Endothelial cell of umbilical vein (primary cell): ENCODE measurements around the gene GATAD1. TPM values are rescaled to one million over a fixed set of nuclear protein-coding genes. Genes with fewer than 3 reads are reported as not detected.

Source experiments
- BruUV-seq: library from RNA; stranded (reverse); fragments of 400-500 nt; replicated peaks from 2 replicates; lab custom pipeline; 2021; lab: Mats Ljungman, UMichigan
- CTCF ChIA-PET: fragments of 300-600, 350-600 bp; sonication (Branson Sonifier 250); formaldehyde crosslinking; loops from one replicate; lab custom pipeline; 2021; ENCODE audit warnings: antibody characterized with exemption, inconsistent platforms; lab: Charles Lee
- POLR2A ChIA-PET: fragments of 300-600, 350-600 bp; sonication (Branson Sonifier 250); formaldehyde crosslinking; loops from one replicate; lab custom pipeline; 2021; ENCODE audit warnings: antibody characterized with exemption, inconsistent platforms; lab: Charles Lee
- DNase-seq: peaks from one replicate; pipeline ENCODE4 v3.0.0-alpha.2; 2011; ENCODE audit warnings: low read depth, low spot score
- FAIRE-seq: peaks from 2 replicates; lab custom pipeline; 2011; peaks lifted over from hg19 to GRCh38; lab: Jason Lieb, UNC
- H2AFZ ChIP-seq: 2 replicates; pipeline ENCODE4 v1.6.0; 2012; ENCODE audit warnings: low read depth, low read length, control low read depth, inconsistent platforms
- H3K27ac ChIP-seq: 2 replicates; pipeline ENCODE4 v1.5.1; 2011; ENCODE audit warnings: low read depth, mild to moderate bottlenecking, control low read depth, low read length, moderate library complexity; ENCODE audit not compliant: insufficient read depth
- H3K27me3 ChIP-seq, 2 experiments: 2 replicates each; pipeline versions ENCODE4 v1.6.0 to v1.6.1; 2011; ENCODE audit warnings: low read length in 2 of 2, mixed read lengths in 1 of 2; ENCODE audit not compliant: control insufficient read depth in 2 of 2, insufficient read depth in 2 of 2
- H3K36me3 ChIP-seq, 2 experiments: 2 replicates in 1 of 2; 3 replicates in 1 of 2; pipeline ENCODE4 v1.5.1; 2011; ENCODE audit warnings: low read length in 2 of 2, mild to moderate bottlenecking in 1 of 2, moderate library complexity in 1 of 2; ENCODE audit not compliant: control insufficient read depth in 2 of 2, insufficient read depth in 2 of 2; ENCODE audit errors: extremely low read depth in 1 of 2
- H3K4me1 ChIP-seq: 3 replicates; pipeline ENCODE4 v1.5.1; 2011; ENCODE audit warnings: mild to moderate bottlenecking, low read length; ENCODE audit not compliant: control insufficient read depth, insufficient read depth; ENCODE audit errors: extremely low read depth
- H3K4me2 ChIP-seq: 2 replicates; pipeline ENCODE4 v1.6.1; 2011; ENCODE audit warnings: low read length, control low read depth, mixed read lengths; ENCODE audit not compliant: insufficient read depth
- H3K4me3 ChIP-seq, 3 experiments: fragments of 200-600 bp in 1 of 3; sonication (generic), shearing (Covaris generic) in 1 of 3; replicated peaks in 1 of 3; 2 replicates each; pipeline ENCODE4 v1.5.1; 2011 to 2016; ENCODE audit warnings: control low read depth in 3 of 3, low read length in 3 of 3, mild to moderate bottlenecking in 2 of 3, inconsistent platforms in 1 of 3, low read depth in 1 of 3, moderate library complexity in 1 of 3; ENCODE audit not compliant: insufficient read depth in 1 of 3
- H3K79me2 ChIP-seq: 2 replicates; pipeline ENCODE4 v1.6.0; 2012; ENCODE audit warnings: low read length, inconsistent platforms; ENCODE audit not compliant: control insufficient read depth, insufficient read depth
- H3K9ac ChIP-seq: replicated peaks from 2 replicates; pipeline ENCODE3; 2011; ENCODE audit warnings: low read length, control low read depth; ENCODE audit not compliant: insufficient read depth; ENCODE audit errors: extremely low read depth
- H3K9me1 ChIP-seq: replicated peaks from 3 replicates; pipeline ENCODE4 v1.6.0; 2011; ENCODE audit warnings: mild to moderate bottlenecking, low read length; ENCODE audit not compliant: control insufficient read depth, insufficient read depth; ENCODE audit errors: extremely low read depth
- H3K9me3 ChIP-seq: replicated peaks from 2 replicates; pipeline ENCODE4 v1.5.1; 2012; ENCODE audit warnings: low read length, inconsistent platforms; ENCODE audit not compliant: control insufficient read depth, insufficient read depth
- H4K20me1 ChIP-seq: replicated peaks from 2 replicates; pipeline ENCODE3; 2011; ENCODE audit warnings: mild to moderate bottlenecking, low read length; ENCODE audit not compliant: control insufficient read depth, insufficient read depth; ENCODE audit errors: extremely low read depth
- CTCF ChIP-seq, 2 donors: IDR thresholded peaks; 1 replicate in 1 of 2; 2 replicates in 1 of 2; pipeline ENCODE4 v1.5.1; 2011; ENCODE audit warnings: low read length in 2 of 2, mild to moderate bottlenecking in 2 of 2, moderate library complexity in 2 of 2, control low read depth in 1 of 2, inconsistent platforms in 1 of 2, low read depth in 1 of 2; ENCODE audit not compliant: insufficient read depth in 1 of 2; ENCODE audit errors: extremely low read depth in 1 of 2
- EZH2 ChIP-seq: IDR thresholded peaks from 2 replicates; pipeline ENCODE4 v1.6.1; 2012; ENCODE audit warnings: borderline replicate concordance, low read depth, mild to moderate bottlenecking, moderate library complexity, low read length, inconsistent platforms; ENCODE audit not compliant: severe bottlenecking
- FOS ChIP-seq: IDR thresholded peaks from 2 replicates; pipeline ENCODE4 v1.6.1; 2011; ENCODE audit warnings: mild to moderate bottlenecking, low read length, moderate library complexity, borderline replicate concordance; ENCODE audit not compliant: insufficient read depth
- GATA2 ChIP-seq: IDR thresholded peaks from 2 replicates; pipeline ENCODE4 v1.7.0; 2011; ENCODE audit warnings: low read depth, mild to moderate bottlenecking, moderate library complexity, mixed read lengths, low read length; ENCODE audit not compliant: insufficient read length, insufficient read depth
- JUN ChIP-seq: IDR thresholded peaks from 2 replicates; pipeline ENCODE4 v1.6.1; 2011; ENCODE audit warnings: borderline replicate concordance, low read depth; ENCODE audit not compliant: insufficient read length, insufficient read depth
- MAX ChIP-seq: IDR thresholded peaks from 2 replicates; pipeline ENCODE4 v1.6.1; 2011; ENCODE audit not compliant: insufficient read depth, insufficient read length
- MYC ChIP-seq: IDR thresholded peaks from one replicate; pipeline ENCODE4 v1.6.1; 2011; ENCODE audit warnings: mild to moderate bottlenecking, low read depth, low read length
- POLR2A ChIP-seq: IDR thresholded peaks from 2 replicates; pipeline ENCODE4 v1.6.1; 2012; ENCODE audit warnings: low read depth, mild to moderate bottlenecking, control low read depth, low read length
- POLR2AphosphoS5 ChIP-seq: IDR thresholded peaks from 2 replicates; pipeline ENCODE4 v1.6.1; 2012; ENCODE audit warnings: low read depth, mild to moderate bottlenecking, control low read depth, low read length, moderate library complexity; ENCODE audit not compliant: insufficient read depth
- dilution Hi-C: fragments of 300-500 bp; cut with MboI; formaldehyde crosslinking; loops from one replicate; pipeline ENCODE4 v1.15.0; 2019; ENCODE audit warnings: low sequenced_read_pairs; ENCODE audit not compliant: extremely low pct_ligation_motif_present
- intact Hi-C: fragments of 100-400 bp; cut with micrococcal nuclease; formaldehyde crosslinking; loops from one replicate; pipeline ENCODE4 v1.10.0; 2022
- polyA plus RNA-seq, 4 experiments: library from polyadenylated mRNA; depleted of rRNA in 3 of 4; stranded (reverse) in 3 of 4; unstranded in 1 of 4; fragments of >200 nt; gene quantifications; 2 replicates each; pipeline versions ENCODE4 v1.2.1 to v1.2.3, GENCODE V29; 2011 to 2012; ENCODE audit warnings: missing spikeins in 1 of 4
- total RNA-seq: library from RNA; stranded (reverse); gene quantifications from 2 replicates; pipeline ENCODE4 v1.2.3, GENCODE V29; 2021

GATAD1 gene
- total and polyA plus RNA-seq, 2 donors (not counting 3 experiments of a cell fraction or from before 2014, with no cell fraction given) = 13.7 to 28.9 TPM

DNA sequence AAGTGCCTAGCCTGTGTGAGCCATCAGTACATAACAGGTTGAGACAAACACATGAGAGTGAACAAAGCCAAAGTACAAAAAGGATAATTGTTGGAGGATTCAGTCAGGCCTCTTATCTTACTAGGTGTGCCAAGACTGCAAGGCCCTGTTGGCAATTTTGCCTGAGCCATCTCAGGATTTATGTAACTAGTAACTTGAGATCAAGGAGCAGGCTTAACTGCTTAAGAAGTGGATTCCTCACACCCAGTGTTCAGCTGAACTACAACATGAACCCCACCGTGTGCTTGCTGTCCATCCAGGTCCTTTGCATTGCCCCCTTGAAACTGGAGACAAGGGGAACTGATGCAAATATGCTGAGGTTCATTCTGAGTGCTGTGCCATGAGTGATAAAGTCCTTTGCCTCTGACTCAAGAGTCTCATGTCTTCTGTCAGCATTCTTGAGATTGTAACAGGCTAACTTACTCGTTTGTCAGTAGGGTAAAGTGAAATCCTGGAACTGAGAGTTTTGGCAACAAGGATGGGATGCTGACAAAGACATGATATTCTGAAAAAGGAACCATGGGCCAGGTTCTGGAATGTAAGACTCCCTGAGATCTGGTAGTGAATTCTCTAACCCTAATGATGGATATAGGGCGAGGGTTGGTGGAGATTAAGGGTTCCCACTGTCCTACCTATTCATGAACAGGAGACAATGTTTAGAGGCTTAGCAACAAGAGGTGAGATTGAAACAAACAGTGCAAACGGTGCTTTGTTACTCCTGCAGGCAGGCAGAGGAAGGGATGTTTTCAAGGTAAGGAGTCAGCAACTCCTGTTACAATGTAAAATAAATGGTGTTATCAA lies 44.1 kb upstream of the GATAD1 start:
- no peak overlapping the region for H3K4me2 ChIP-seq
- H3K27me3 ChIP-seq = no peaks in the 10 kb centered on the region
- TF ChIP-seq POLR2AphosphoS5 = no peak
- TF ChIP-seq CTCF (IDR thresholded peaks at IDR 0.05; ENCODE audit: extremely low read depth in 1 of 2, insufficient read depth in 1 of 2, low read depth in 1 of 2, low read length in 2 of 2) = no peak
- TF ChIP-seq GATA2 = no peak
- TF ChIP-seq JUN = no peak
- no peak for TF ChIP-seq MYC
- TF ChIP-seq POLR2A = no peak
- no peak for TF ChIP-seq MAX
- no peak for TF ChIP-seq EZH2
- no peak for TF ChIP-seq FOS
- FAIRE-seq = no peak
- H3K4me3 ChIP-seq = no peak overlapping the region
- H3K9ac ChIP-seq = no peak overlapping the region
- no peaks in the 10 kb centered on the region for H3K79me2 ChIP-seq
- ChIA-PET CTCF (interaction anchor here (1.5 kb wide), 1 partner anchor 8 kb away, joined by 5 read pairs; no protein-coding TSS in a partner anchor), POLR2A (no interaction called here)
- no peaks in the 10 kb centered on the region for H3K9me1 ChIP-seq
- H4K20me1 ChIP-seq = no peaks in the 10 kb centered on the region
- peaks cover 4 to 7% of the 10 kb centered on the region in 2 experiments for H3K36me3 ChIP-seq
- no peak overlapping the region for H2AFZ ChIP-seq
- no peaks in the 10 kb centered on the region for H3K9me3 ChIP-seq
- no peak overlapping the region for H3K27ac ChIP-seq
- BruUV-seq = no TSS peak
- dilution Hi-C loops (no loop called here), intact Hi-C loops (no loop called here)
- no peak for DNase-seq
- no peaks in the 10 kb centered on the region for H3K4me1 ChIP-seq
